ENCODE measurements around the gene TESK2.

The TESK2 gene

GRCh38 chr1:45299296-45299695 is 191.7 kb downstream of the TESK2 start:
- no peak for DNase-seq

- DNase-seq: no peak
Observed at GRCh38 chr1:45297666-45298356, 193.2 kb downstream of the TESK2 start.

Data from right hindlimb (tissue), 1 donor.